ENCODE data around the gene FAM131B.

- no peak for TF ChIP-seq CTCF (IDR thresholded peaks at IDR 0.05)
- TF ChIP-seq ZFX (IDR thresholded peaks at IDR 0.05; ENCODE audit: borderline replicate concordance): no peak
Measured at GRCh38 chr7:143347950-143348349, 14.6 kb downstream of the FAM131B start.
